GM21381 (cell line): Measurements from ENCODE around the gene RAB3GAP1.

Experiments used
- ATAC-seq: cut with Tn5 transposase; IDR thresholded peaks from one replicate; pipeline ENCODE4 v1.9.1; 2021; ENCODE audit warnings: mild to moderate bottlenecking, moderate library complexity; ENCODE audit not compliant: unreplicated experiment

Gene RAB3GAP1

DNA sequence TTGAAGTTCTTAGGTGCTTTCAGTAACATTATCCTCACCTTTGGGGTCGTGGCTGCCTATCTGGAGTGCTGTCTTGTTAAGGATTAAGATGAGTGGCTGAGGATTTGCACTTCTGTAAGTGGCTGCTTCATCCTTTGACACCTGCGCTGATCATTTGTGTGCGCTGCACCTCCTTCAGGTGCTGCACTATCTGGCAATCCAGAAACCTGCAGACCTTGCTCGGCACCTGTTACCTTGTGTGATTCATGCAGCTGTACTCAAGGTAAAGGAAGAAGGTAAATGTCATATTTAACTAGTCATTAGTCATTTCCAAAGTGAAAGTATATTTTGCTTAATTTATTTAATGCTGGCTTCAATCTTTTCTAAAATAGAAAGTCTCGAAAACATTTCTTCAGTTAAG is 110.3 kb downstream of the RAB3GAP1 start:
- ATAC-seq, result no peak

DNA sequence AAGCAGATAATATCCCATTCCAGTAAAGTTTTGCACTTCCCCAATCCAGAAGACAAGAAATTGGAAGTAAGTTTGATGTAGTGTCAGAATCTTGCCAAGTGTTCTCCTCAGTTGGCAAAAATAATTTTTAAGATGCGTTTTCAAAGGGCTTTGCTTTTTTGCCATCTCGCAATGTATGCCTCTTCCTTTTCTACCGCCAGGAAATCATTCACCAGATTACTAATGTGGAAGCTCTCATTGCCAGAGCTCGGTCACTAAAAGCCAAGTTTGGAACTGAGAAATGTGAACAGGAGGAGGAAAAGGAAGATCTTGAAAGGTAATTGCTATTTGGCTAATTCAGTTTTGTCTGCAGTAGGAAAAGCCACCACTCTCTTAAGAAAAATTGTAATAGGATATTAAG is 110.7 kb downstream of the RAB3GAP1 start:
- ATAC-seq, result no peak

DNA sequence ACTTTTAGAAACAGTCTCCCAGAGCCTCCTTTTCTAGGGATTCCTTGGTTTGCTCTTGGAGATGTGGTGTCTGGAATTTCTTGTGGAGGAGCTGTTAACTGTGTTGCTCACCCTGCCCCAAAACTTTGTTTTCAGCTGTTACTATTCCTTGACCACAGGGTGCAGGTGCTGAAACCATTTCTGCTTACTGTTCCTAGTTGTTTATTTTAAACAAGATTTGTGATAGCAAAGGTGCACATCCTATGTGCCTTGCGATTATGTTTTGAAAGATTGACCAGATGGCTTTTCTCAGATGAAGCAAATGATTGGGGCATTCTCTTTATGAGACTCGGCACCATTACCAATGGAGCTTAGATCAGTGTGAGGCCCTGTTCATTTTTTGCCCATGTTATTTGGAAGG is 111.2 kb downstream of the RAB3GAP1 start:
- no peak for ATAC-seq

DNA sequence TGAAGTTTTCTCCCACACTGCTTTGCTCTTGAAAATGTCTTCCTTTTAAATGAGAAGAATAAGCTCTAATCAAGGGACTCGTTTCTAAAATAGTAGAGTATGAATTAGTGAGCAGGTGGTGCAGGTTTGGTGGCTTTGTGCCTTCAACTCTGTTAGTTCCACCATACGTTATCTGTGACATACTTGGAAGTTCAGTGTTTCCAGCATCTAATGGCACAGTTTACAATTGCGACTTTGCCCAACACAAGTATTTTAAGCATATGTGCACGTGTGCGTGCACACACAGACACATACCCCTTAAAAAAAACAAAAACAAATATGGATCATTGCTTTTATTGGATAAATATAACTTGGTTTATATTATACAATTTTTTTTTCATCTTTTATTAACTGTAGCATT is 111.8 kb downstream of the RAB3GAP1 start:
- no peak for ATAC-seq

DNA sequence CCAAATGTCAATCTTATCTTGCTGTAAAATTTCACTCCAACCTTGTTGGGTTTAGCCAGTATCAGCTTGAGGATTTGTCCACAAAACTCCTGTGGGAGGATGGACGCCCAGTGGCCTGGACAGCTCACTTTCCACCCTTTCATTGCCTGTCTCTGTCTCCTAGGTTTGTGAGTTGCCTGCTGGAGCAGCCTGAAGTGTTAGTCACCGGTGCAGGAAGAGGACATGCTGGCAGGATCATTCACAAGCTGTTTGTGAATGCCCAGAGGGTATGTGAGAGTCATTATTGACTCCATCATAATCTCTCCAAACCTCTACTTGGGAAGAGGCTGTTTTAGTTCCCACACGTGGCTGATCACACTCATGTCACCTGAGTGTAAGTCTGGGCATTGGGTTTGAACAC is 112.3 kb downstream of the RAB3GAP1 start:
- ATAC-seq, result no peak

DNA sequence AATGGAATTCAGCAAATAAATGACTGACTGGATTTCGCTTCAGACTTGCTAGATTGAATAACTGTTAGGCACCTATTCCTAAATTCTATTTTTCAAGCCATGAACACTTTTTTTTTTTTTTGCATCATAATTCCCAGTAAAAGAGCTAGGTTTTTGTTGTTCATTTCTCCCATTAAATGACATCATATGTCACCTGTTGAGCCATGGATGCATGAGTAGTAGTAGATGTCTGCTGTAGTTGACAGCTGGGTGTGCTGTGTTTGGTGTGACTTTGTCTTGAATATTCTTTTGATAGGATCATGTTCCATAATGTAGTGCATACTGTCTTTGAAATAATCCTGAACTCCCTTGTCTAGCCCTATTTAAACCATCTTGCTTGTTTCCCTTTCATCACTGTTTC is 115.2 kb downstream of the RAB3GAP1 start:
- no peak for ATAC-seq

DNA sequence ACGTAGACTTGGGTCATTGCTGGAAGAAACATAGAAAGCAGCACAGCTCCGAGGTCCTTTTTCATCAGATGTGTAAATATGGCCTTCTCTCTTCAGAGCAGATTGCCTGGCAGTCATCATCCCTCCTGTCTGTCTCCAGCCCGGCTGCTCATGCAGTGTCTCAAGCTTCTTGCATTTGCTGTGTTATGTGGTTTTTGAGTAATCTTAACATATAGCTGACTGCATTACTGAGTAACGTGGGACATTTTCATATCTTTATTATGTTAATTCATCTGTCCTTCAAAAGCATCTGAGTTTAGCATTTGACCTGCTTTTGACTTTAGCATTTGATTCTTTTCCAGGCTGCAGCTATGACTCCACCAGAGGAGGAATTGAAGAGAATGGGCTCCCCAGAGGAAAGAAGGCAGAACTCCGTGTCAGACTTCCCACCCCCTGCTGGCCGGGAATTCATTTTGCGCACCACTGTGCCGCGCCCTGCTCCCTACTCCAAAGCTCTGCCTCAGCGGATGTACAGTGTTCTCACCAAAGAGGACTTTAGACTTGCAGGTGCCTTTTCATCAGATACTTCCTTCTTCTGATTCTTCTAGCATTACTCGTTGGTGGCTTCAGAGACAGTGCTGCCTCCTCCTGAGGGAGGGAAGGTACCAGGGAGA is 116.2 kb downstream of the RAB3GAP1 start:
- no peak for ATAC-seq

DNA sequence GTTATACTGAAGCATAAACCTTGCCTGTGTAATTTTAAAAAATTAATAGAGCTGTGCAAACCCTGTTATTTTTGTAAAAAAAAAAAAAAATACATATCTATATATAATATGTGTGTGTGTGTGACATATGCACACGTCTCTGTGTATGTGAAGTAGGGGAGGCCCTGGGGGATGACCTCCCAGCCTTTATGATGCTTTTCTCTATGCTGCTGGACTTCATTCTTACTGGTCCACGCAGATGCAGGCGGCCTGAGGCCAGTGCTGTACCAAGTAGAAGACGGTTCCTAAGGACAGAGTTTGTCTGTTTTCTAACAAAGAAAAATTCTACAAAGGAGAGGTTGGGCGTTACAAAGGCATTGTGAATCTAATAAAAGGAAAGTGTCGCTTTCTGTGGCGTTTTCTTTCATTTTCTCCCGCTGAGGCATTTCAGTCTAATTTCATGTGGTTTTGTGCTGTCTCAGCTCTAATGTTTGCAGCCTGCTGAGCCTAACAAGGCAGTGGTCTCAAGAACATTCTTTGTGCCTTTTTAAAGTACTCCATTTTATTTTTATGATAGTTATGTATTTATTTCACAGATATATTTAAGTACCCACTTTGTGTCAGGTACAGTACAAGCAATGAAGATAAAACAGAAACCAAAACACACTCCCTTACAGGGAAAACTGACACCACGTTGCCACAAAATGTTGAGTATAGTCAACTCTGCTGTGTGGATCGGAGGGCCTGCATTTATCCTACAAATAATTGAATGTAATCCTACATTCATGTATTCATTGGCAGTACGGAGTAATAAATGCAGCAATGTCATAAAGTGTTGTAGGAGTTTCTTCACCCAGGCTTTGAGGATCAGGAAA is 118.0 kb downstream of the RAB3GAP1 start:
- no peak for ATAC-seq

DNA sequence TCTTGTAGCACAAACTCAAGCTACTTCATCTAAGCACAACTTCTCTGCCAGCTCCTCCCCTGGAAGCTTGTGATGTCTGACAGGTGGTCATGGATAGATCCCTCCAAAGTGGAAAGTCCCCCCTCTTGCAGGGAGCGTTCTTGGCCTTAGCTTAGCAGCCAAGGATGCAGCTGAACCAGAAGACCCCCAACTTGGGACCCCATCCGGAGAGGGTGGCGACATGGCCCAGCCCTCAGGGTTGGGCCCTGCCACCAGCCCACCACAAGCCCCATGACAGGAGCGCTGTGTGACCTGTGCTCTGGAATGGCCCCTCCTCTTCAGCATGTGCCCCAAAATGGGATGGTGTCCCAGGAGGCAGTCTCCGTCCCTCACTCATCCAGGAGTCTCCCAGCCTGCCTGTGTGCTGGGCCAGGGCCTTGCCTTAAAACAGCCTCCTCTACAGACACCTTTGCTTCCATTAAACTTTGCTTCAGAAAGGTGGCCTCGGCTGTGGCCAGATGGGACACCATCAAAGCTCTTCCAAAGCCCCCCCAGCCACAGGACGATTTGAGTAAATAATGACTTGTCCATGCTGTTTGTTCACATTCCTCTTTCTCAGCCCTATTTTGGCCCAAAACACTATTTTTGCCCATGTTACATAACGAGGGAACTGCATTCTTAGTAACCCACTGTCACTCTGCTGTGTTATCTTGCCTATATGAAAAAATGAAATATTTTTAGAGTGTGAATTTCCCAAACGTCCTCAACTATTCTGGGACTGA is 122.1 kb downstream of the RAB3GAP1 start:
- ATAC-seq, result no peak

DNA sequence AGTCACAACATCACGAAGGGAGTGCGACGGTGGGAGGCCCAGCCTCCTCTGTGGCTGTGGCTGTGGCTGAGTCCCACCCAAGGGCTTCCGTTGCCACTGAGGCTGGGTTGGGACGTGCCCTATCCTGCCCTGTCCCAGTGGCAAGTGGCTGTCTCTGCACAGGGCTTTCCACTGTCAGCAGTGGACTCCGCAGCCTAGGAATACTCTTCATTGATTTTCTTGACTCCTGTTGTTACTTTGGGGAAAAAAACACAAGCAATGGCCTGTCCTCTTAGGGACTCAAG is 122.7 kb downstream of the RAB3GAP1 start:
- ATAC-seq, result no peak

DNA sequence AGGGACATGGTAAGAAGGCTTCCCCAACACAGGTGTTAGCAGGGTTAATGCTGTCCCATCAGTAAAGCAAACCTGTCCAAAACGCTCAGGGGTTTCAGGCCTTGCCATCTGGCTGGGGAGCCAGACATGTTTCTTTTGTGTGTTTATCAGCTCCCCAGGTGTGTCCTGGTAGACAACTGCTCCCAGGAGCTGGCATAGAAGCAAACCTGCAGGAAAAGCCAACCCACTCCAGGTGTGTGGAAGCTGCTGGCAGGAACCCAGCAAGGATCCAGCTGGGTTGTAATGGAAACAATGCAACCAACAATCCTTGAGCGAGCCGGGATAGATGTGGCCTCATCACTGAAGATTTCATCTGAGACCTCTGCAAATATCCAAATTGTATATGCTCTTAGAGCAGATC is 123.1 kb downstream of the RAB3GAP1 start:
- no peak for ATAC-seq

DNA sequence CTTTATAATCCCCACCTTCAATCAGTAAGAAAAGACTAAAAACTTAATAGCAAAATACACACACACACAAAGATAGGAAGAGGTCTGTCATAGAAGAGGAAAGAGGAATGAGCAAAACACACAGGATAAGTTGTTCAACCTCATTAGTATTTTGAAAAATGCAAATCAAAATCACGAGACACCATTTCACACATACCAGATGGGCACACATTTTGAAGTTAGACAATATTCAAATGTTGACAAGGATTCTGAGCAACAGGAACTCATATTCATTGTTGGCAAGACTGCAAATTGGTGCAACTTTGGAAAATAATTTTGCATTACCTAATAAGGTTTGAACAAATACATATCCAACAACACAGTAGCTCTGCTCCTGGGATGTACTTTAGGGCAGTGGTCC is 127.6 kb downstream of the RAB3GAP1 start:
- no peak for ATAC-seq

DNA sequence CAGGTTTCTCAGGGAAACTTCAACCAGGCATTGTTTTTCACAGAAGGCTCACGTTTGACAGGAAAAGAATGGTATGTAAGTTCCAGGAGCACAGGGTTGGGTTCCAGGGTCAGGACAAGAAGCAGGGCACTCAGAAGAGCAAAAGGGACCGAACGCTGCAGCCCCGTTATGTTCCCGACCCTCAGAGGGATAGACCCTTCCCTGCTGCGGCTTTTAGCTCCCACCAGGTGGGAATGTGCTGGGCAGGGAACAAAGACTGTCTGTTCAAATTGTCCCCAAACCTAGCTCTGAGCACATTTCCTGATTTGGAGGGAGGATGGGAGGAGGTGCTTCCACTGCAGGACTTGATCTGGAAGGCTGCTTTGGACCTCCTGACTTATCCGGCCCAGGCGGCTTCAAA is 130.1 kb downstream of the RAB3GAP1 start:
- ATAC-seq, result no peak

DNA sequence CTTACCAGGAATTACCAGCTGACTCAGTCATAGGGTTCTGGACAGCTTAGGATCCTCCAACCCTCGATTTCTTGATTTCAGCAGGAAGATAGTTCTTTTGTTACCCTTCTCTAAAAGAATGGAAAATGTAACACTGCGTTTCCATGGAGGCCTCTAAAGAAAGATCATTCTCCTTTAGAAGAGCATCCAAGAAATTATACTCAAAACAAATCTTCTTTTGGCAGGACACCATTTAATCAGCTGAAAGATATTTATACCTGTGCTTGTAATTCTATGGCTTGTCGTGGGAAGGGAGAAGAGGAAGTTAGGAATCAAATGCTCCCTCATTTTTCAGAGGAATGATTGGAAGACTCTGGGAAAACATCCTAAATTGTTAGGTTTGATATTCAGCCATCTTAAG is 130.5 kb downstream of the RAB3GAP1 start:
- ATAC-seq, result no peak

DNA sequence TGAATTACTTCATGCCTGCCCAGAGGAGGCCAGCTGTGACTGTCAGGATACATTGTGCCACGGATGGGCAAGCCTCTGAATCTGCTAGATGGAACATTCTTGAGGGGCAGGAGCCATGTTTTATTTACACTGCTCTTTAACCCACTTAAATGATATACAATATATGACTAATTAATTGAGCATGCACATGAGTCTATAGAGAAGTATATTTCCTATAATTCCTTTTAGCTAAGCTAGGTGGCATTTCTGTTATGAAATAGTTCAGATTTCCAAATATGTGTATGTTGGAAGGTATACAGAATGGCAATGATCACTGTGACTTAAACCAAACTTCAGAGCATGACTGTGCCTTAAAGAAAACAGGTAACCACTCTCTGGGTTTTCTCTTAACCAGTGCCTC is 131.7 kb downstream of the RAB3GAP1 start:
- no peak for ATAC-seq

DNA sequence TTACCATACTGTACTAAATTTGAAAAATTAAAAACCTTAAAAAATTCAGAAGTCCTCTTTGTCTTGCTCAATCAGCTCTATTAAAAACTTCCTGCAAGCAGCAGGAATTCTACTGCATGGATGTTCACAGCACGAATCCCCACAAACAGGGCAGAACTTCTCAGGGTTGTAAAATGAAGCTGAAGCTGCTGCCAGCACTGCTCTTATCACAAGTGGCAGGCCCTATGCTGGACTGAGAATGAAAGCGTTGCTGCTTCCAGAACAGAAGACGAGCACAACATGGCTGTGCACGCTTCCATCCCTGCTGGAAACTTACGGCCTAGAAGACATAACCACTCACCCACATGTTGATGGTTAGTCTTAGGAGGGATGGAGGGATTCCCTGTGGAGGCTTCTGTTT is 134.0 kb downstream of the RAB3GAP1 start:
- no peak for ATAC-seq

DNA sequence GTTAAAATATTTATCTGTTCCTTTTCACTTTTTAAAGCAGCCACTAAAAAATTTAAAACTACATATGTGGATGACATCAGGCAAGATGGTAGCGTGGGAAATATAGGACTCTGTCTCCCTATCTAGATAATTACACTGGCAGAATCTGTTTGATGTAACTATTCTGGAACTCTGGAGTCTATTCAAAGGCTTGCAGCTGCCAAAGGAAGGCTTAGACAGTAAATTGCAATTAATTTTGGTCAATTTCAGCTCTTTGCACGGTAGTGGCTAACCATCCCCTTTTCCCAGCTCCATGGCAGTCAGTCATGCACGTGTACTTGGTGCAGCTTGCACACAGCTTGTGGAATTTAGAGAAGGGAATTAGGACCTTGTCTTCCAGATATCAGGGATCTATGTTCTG is 135.2 kb downstream of the RAB3GAP1 start:
- ATAC-seq, result no peak

DNA sequence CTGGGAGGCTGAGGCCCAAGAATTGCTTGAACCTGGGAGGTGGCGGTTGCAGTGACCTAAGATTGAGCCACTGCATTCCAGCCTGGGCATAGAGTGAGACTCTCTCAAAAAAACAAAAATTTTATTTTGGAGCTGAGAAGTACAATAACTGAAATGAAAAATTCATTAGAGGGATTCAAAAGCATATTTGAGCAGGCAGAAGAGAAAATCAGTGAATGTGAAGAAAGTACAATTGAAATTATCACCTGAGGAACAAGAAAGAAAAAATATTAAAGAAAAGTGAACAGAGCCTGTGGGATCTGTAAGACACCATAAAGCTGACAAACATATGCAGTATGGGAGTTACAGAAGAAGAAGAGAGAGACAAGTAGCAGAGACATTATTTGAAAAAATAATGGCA is 137.1 kb downstream of the RAB3GAP1 start:
- ATAC-seq, result no peak

DNA sequence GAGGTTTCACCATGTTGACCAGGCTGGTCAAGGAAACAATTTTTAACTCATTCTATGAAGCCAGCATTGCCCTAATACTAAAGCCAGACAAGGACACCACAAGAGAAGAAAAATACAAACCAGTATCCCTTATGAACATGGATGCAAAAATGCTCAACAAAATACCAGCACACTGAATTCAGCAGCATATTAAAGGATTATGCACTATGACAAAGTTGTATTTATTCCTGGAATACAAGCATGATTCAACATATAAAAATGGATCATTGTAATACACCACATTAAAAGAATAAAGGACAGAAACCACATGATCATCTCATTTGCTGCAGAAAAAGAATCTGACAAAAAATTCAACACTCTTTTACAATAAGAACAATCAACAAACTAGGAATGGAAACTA is 138.7 kb downstream of the RAB3GAP1 start:
- no peak for ATAC-seq

DNA sequence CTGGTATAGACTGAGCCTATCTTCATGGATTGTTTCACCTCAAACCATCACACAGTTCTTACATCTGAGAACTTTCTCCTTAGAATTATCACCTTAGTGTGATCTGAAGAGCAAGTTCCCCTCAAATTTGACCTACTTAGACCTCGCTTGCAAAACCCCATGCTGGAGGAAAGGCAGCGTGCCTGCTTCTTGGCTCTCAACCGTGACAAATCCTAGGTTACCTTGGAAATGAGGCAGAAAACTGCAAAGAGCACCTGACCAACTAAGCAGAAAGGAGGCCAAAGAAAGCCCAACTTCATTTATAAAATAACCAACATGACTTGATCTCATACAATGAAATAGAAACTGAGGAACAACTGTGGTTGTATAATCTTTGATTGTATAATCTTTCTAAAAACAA is 146.4 kb downstream of the RAB3GAP1 start:
- ATAC-seq, result no peak

DNA sequence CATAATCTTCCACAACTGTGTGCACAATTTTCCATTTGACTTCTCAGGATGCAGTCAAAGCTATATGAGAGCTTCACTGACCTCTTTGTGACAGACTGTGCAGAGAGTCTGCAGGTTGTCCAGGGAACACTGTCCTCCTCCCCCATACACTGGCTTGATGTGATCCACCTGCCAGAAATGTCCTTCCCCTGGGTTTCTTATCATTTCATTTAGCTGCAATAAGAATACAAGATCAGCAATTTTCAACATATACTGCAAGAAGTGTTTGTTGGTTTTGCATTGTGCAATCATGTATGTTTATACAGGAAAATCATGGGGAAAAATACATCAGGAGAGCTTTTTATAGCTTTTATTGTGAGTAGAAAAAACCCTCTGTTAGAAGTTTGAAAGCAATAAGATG is 150.7 kb downstream of the RAB3GAP1 start:
- no peak for ATAC-seq

DNA sequence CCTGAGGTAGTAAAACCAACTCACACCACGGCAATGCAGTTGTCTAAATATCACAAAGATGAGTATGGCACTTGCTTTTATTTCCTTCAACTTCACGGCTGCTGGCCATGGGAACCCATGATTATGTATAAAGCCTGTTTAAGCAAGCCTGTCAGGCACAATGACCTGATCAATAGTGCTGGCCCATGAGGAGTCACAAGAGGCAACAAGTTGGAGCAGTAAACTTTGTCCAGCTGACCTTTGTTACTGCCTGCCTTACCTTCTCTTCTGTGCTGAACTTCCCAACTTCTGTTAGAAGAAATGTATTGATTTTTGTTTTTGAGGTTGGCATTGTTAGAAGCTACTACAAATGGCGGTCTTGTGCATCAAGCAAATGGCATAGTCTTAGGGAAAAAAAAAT is 151.9 kb downstream of the RAB3GAP1 start:
- ATAC-seq, result no peak
